ENCODE measurements around the gene CACUL1.
A peak's percentile ranks its signal among the peaks of the same experiment; 100 is the strongest.

The CACUL1 gene

GRCh38 chr10:118721539-118721876 lies 33.3 kb downstream of the CACUL1 start:
- no peak for TF ChIP-seq CTCF (IDR thresholded peaks at IDR 0.05)

- TF ChIP-seq CTCF (IDR thresholded peaks at IDR 0.05): peak; percentile 89
Observed at GRCh38 chr10:118720685-118721538, 33.9 kb downstream of the CACUL1 start.

- TF ChIP-seq CTCF (IDR thresholded peaks at IDR 0.05): no peak
Observed at GRCh38 chr10:118714366-118714765, 40.4 kb downstream of the CACUL1 start.

GRCh38 chr10:118712930-118713634 lies 41.7 kb downstream of the CACUL1 start:
- peak; percentile 10; the same call in 1 of the 2 replicates for TF ChIP-seq CTCF (IDR thresholded peaks at IDR 0.05)

- TF ChIP-seq CTCF (IDR thresholded peaks at IDR 0.05): no peak
Observed at GRCh38 chr10:118712080-118712479, 42.7 kb downstream of the CACUL1 start.

GRCh38 chr10:118710487-118710886 lies 44.3 kb downstream of the CACUL1 start:
- no peak for TF ChIP-seq CTCF (IDR thresholded peaks at IDR 0.05)

- TF ChIP-seq CTCF (IDR thresholded peaks at IDR 0.05): no peak
Observed at GRCh38 chr10:118708571-118708970, 46.2 kb downstream of the CACUL1 start.
